ENCODE measurements around the gene IFFO2.

IFFO2 gene

GRCh38 chr1:18970762-18971161 is 14.3 kb upstream of the IFFO2 start:
- no peak for DNase-seq

GRCh38 chr1:18970358-18970757 is 13.9 kb upstream of the IFFO2 start:
- DNase-seq = no peak

GRCh38 chr1:18967066-18967690 is 10.7 kb upstream of the IFFO2 start:
- DNase-seq = no peak

GRCh38 chr1:18965206-18966173 is 9.0 kb upstream of the IFFO2 start:
- no peak for DNase-seq

GRCh38 chr1:18963968-18964367 is 7.5 kb upstream of the IFFO2 start:
- DNase-seq = no peak

- DNase-seq = no peak
Observed at GRCh38 chr1:18962855-18963737, 6.6 kb upstream of the IFFO2 start.

GRCh38 chr1:18962121-18962721 is 5.7 kb upstream of the IFFO2 start:
- DNase-seq = no peak

GRCh38 chr1:18960821-18961220 is 4.3 kb upstream of the IFFO2 start:
- DNase-seq = no peak

GRCh38 chr1:18960409-18960808 is 3.9 kb upstream of the IFFO2 start:
- DNase-seq = no peak

- DNase-seq = no peak
Observed at GRCh38 chr1:18959591-18959990, 3.1 kb upstream of the IFFO2 start.

- DNase-seq = no peak
Observed at GRCh38 chr1:18957532-18958300, 1.2 kb upstream of the IFFO2 start.

- DNase-seq = no peak
Observed at GRCh38 chr1:18957136-18957521, 653 bp upstream of the IFFO2 start.

GRCh38 chr1:18955441-18956192 is 859 bp downstream of the IFFO2 start:
- no peak for DNase-seq

GRCh38 chr1:18955131-18955440 is 1.4 kb downstream of the IFFO2 start:
- DNase-seq = no peak

- DNase-seq = no peak
Observed at GRCh38 chr1:18954270-18955071, 2.0 kb downstream of the IFFO2 start.

- no peak for DNase-seq
Observed at GRCh38 chr1:18953731-18954231, 2.7 kb downstream of the IFFO2 start.

GRCh38 chr1:18951818-18952391 is 4.6 kb downstream of the IFFO2 start:
- no peak for DNase-seq

GRCh38 chr1:18951416-18951815 is 5.1 kb downstream of the IFFO2 start:
- no peak for DNase-seq

GRCh38 chr1:18950401-18951026 is 6.0 kb downstream of the IFFO2 start:
- DNase-seq = peak in 1 of 2 experiments; percentile 25
